Upper lobe of right lung (tissue), 1 donor: ENCODE measurements around the gene CCL21. TPM values are rescaled to one million over a fixed set of nuclear protein-coding genes. Genes with fewer than 3 reads are reported as not detected.
"Not testable (repeated sequence)": the region's sequence is repeated elsewhere in the genome, so short reads cannot be mapped to it uniquely, and the experiment has no call there.

ENCODE experiments used
- ATAC-seq: fragments of 200-7000 bp; cut with Tn5 transposase; one replicate; pipeline ENCODE4 v1.9.1; 2020; ENCODE audit warnings: mild to moderate bottlenecking, moderate library complexity
- DNase-seq: peaks from one replicate; pipeline ENCODE4 v3.0.0-alpha.2; 2020
- H3K27ac ChIP-seq: fragments of 200-600 bp; one replicate; pipeline ENCODE4 v1.8.0; 2022
- H3K27me3 ChIP-seq: fragments of 200-600 bp; one replicate; pipeline ENCODE4 v1.8.0; 2022; ENCODE audit warnings: mild to moderate bottlenecking
- H3K36me3 ChIP-seq: fragments of 200-600 bp; one replicate; pipeline ENCODE4 v1.8.0; 2022
- H3K4me1 ChIP-seq: fragments of 200-600 bp; one replicate; pipeline ENCODE4 v1.8.0; 2022
- H3K4me3 ChIP-seq: fragments of 200-600 bp; one replicate; pipeline ENCODE4 v1.8.0; 2022; ENCODE audit warnings: mild to moderate bottlenecking
- H3K9me3 ChIP-seq: fragments of 200-600 bp; one replicate; pipeline ENCODE4 v1.8.0; 2022
- intact Hi-C: fragments of 100-400 bp; cut with DNase I; formaldehyde crosslinking; loops from one replicate; pipeline ENCODE4 v1.11.0; 2022
- total RNA-seq: library from RNA; stranded (reverse); fragmentation: NEBNext Ultra II Directional; extraction: Animal tissue kit (Norgen Biotek cat#: 25700); gene quantifications from one replicate; pipeline ENCODE4 v1.2.1, GENCODE V29; 2021
- TF ChIP-seq, protein P1 (sequence below): fragments of 200-600 bp; IDR thresholded peaks from one replicate; pipeline ENCODE4 v1.8.0; 2022; ENCODE audit warnings: antibody characterized with exemption
- donor health status: DM: no; HTN: yes; CAD: no; lungs with severe emphysema.

The CCL21 gene
- total RNA-seq, 1 donor from 2014 or later, result 37.7 TPM

GRCh38 chr9:34742710-34743109 lies 32.8 kb upstream of the CCL21 start:
- Histone ChIP-seq H3K27me3 (peaks cover 5% of the 10 kb centered on the region), H3K27ac (no peak overlapping the region), H3K36me3 (no peaks in the 10 kb centered on the region), H3K4me1 (no peaks in the 10 kb centered on the region), H3K9me3 (no peaks in the 10 kb centered on the region), H3K4me3 (no peak overlapping the region)
- TF ChIP-seq, protein P1, sequence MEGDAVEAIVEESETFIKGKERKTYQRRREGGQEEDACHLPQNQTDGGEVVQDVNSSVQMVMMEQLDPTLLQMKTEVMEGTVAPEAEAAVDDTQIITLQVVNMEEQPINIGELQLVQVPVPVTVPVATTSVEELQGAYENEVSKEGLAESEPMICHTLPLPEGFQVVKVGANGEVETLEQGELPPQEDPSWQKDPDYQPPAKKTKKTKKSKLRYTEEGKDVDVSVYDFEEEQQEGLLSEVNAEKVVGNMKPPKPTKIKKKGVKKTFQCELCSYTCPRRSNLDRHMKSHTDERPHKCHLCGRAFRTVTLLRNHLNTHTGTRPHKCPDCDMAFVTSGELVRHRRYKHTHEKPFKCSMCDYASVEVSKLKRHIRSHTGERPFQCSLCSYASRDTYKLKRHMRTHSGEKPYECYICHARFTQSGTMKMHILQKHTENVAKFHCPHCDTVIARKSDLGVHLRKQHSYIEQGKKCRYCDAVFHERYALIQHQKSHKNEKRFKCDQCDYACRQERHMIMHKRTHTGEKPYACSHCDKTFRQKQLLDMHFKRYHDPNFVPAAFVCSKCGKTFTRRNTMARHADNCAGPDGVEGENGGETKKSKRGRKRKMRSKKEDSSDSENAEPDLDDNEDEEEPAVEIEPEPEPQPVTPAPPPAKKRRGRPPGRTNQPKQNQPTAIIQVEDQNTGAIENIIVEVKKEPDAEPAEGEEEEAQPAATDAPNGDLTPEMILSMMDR, result no peak
- no peak for ATAC-seq
- intact Hi-C loops, result no loop called here
- DNase-seq, result no peak

GRCh38 chr9:34741628-34742027 lies 31.7 kb upstream of the CCL21 start:
- intact Hi-C loops, result no loop called here
- DNase-seq (no peak), ATAC-seq (no peak)
- H3K36me3 ChIP-seq, result no peaks in the 10 kb centered on the region
- no peak overlapping the region for H3K27ac ChIP-seq
- no peak overlapping the region for H3K4me3 ChIP-seq
- H3K4me1 ChIP-seq, result no peaks in the 10 kb centered on the region
- TF ChIP-seq, protein P1, result no peak
- H3K9me3 ChIP-seq, result no peaks in the 10 kb centered on the region
- H3K27me3 ChIP-seq, result peaks cover 5% of the 10 kb centered on the region

GRCh38 chr9:34740176-34740575 lies 30.2 kb upstream of the CCL21 start:
- H3K9me3 ChIP-seq, H3K4me1 ChIP-seq, H3K4me3 ChIP-seq, H3K27me3 ChIP-seq, ATAC-seq, intact Hi-C loops, H3K36me3 ChIP-seq, DNase-seq, H3K27ac ChIP-seq: not testable (repeated sequence)

DNA sequence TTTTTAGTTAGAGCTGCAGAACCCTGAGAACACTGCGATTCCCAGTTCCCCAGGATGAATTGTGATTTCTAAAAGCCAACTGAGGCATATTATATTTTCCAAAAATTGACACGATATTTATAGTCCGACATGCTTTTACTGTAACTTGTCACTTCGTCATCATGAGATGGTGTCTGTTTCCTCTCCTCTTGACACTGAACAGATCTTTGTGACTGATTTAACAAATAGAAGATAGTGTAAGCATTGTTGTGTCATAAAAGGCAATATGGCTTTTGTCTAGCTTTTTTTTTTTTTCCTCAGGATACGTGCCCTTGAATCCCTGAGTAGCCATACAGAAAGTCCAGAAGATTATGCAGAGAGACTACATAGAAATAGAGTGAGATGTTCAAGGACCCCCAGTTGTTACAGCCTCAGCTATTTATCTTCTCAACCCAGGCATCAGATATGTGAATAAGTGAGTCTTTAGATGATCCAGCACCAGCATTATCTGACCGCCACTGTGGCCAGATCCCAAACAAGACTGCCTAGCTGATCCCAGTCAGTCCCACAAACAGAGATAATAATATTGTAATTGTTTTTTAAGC lies 27.8 kb upstream of the CCL21 start:
- DNase-seq, result no peak
- Histone ChIP-seq H3K4me3 (no peak overlapping the region), H3K36me3 (no peaks in the 10 kb centered on the region), H3K27ac (no peak overlapping the region), H3K27me3 (peaks cover 5% of the 10 kb centered on the region), H3K4me1 (no peaks in the 10 kb centered on the region), H3K9me3 (no peaks in the 10 kb centered on the region)
- intact Hi-C loops, result no loop called here
- TF ChIP-seq, protein P1, result no peak
- ATAC-seq, result no peak

GRCh38 chr9:34734720-34735119 lies 24.8 kb upstream of the CCL21 start:
- peaks cover 5% of the 10 kb centered on the region for H3K27me3 ChIP-seq
- TF ChIP-seq, protein P1, result no peak
- no peaks in the 10 kb centered on the region for H3K9me3 ChIP-seq
- no peak overlapping the region for H3K27ac ChIP-seq
- intact Hi-C loops, result no loop called here
- H3K4me1 ChIP-seq, result no peaks in the 10 kb centered on the region
- ATAC-seq, result no peak
- no peak for DNase-seq
- H3K4me3 ChIP-seq, result no peak overlapping the region
- no peaks in the 10 kb centered on the region for H3K36me3 ChIP-seq

DNA sequence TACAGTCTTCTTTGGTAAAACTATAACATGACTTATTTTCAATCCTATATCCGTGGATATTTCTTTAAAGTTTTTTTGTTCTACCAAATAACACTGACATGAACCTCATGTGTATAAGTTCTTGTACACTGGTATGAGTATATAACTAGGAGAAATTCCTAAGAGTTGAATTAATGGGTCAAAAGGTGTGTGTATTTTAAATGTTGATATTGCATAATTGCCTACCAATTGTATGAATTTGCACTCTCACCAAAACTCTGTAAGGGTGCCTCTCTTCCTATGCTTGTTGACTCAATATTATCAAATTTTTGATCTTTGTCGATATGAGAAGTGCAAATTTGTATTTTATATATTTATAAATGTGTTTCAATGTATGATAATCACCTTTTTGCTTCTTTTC lies 22.9 kb upstream of the CCL21 start:
- Histone ChIP-seq H3K4me3 (no peak overlapping the region), H3K4me1 (no peaks in the 10 kb centered on the region), H3K27ac (no peak overlapping the region), H3K9me3 (no peaks in the 10 kb centered on the region), H3K27me3 (no peaks in the 10 kb centered on the region), H3K36me3 (no peaks in the 10 kb centered on the region)
- DNase-seq (no peak), ATAC-seq (no peak)
- TF ChIP-seq, protein P1, result no peak
- intact Hi-C loops, result no loop called here
